HepG2 (cell line): ENCODE data around the gene ENDOG. TPM values are rescaled to one million over a fixed set of nuclear protein-coding genes. Genes with fewer than 3 reads are reported as not detected.
A peak's percentile ranks its signal among the peaks of the same experiment; 100 is the strongest.

Experiments used
- ARNT2 ChIP-seq: sonication (generic); formaldehyde crosslinking; IDR thresholded peaks from 2 replicates; pipeline ENCODE4 v1.8.0; 2022; ENCODE audit warnings: mild to moderate bottlenecking, low read depth, missing genetic modification reagents, moderate library complexity
- ELK4 ChIP-seq: sonication (generic); formaldehyde crosslinking; IDR thresholded peaks from 2 replicates; pipeline ENCODE4 v1.9.0; 2021; ENCODE audit warnings: missing genetic modification reagents, borderline replicate concordance
- HMGXB3 ChIP-seq: sonication (generic); formaldehyde crosslinking; IDR thresholded peaks from 2 replicates; pipeline ENCODE4 v1.4.0; 2020; ENCODE audit warnings: missing genetic modification reagents, borderline replicate concordance
- HOXA5 ChIP-seq: sonication (generic); formaldehyde crosslinking; IDR thresholded peaks from 2 replicates; pipeline ENCODE4 v1.4.0; 2020; ENCODE audit warnings: missing genetic modification reagents
- MATR3 ChIP-seq: sonication (generic); formaldehyde crosslinking; IDR thresholded peaks from 2 replicates; pipeline ENCODE4 v1.4.0; 2020; ENCODE audit warnings: missing genetic modification reagents
- MXD3 ChIP-seq: IDR thresholded peaks from 2 replicates; pipeline ENCODE4 v1.6.1; 2016; ENCODE audit warnings: mild to moderate bottlenecking, missing biosample characterization, missing genetic modification reagents
- MYPOP ChIP-seq: sonication (generic); formaldehyde crosslinking; IDR thresholded peaks from 2 replicates; pipeline ENCODE4 v1.8.1; 2023; ENCODE audit warnings: mild to moderate bottlenecking, moderate library complexity, missing genetic modification reagents
- NPAS2 ChIP-seq: sonication (generic); formaldehyde crosslinking; IDR thresholded peaks from 2 replicates; pipeline ENCODE4 v1.8.0; 2022; ENCODE audit warnings: mild to moderate bottlenecking, missing genetic modification reagents, borderline replicate concordance
- TEF ChIP-seq: sonication (generic); formaldehyde crosslinking; IDR thresholded peaks from 2 replicates; pipeline ENCODE4 v1.5.0; 2020; ENCODE audit warnings: missing genetic modification reagents
- YEATS2 ChIP-seq: sonication (generic); formaldehyde crosslinking; IDR thresholded peaks from 2 replicates; pipeline ENCODE4 v1.4.0; 2020; ENCODE audit warnings: missing genetic modification reagents, borderline replicate concordance
- ZBTB33 ChIP-seq: sonication (generic); formaldehyde crosslinking; IDR thresholded peaks from 2 replicates; pipeline ENCODE4 v1.4.0; 2020; ENCODE audit warnings: missing genetic modification reagents
- ZFP36 ChIP-seq: fragments of 150-350 bp; IDR thresholded peaks from 2 replicates; pipeline ENCODE4 v1.6.1; 2018; ENCODE audit warnings: borderline replicate concordance, low read length, low read depth; ENCODE audit not compliant: partially characterized antibody
- ZNF17 ChIP-seq: sonication (generic); formaldehyde crosslinking; IDR thresholded peaks from 2 replicates; pipeline ENCODE4 v1.5.0; 2020; ENCODE audit warnings: mild to moderate bottlenecking, missing genetic modification reagents
- ZNF20 ChIP-seq: sonication (generic); formaldehyde crosslinking; IDR thresholded peaks from 2 replicates; pipeline ENCODE4 v1.4.0; 2020; ENCODE audit warnings: mild to moderate bottlenecking, moderate library complexity, missing genetic modification reagents
- ZNF296 ChIP-seq: sonication (generic); formaldehyde crosslinking; conservative IDR thresholded peaks from 2 replicates; pipeline ENCODE4 v1.5.0; 2020; ENCODE audit warnings: mild to moderate bottlenecking, missing genetic modification reagents
- ZNF629 ChIP-seq: sonication (generic); formaldehyde crosslinking; conservative IDR thresholded peaks from 2 replicates; pipeline ENCODE4 v1.5.0; 2020; ENCODE audit warnings: missing genetic modification reagents
- ZNF775 ChIP-seq: sonication (generic); formaldehyde crosslinking; IDR thresholded peaks from 2 replicates; pipeline ENCODE4 v1.4.0; 2020; ENCODE audit warnings: missing genetic modification reagents, mild to moderate bottlenecking, moderate library complexity, borderline replicate concordance
- ZNF792 ChIP-seq: IDR thresholded peaks from 2 replicates; pipeline ENCODE4 v1.6.1; 2016
- polyA plus RNA-seq, 8 experiments: library from polyadenylated mRNA; depleted of rRNA in 3 of 8; stranded (reverse) in 7 of 8; unstranded in 1 of 8; fragments of >200 nt; fragmentation: Illumina TruSeq in 4 of 8; extraction: Trizol in 4 of 8; gene quantifications; 2 replicates each; pipeline versions ENCODE4 v1.2.1 to v1.2.3, GENCODE V29; 2011 to 2016; ENCODE audit warnings: low read depth in 4 of 8, missing spikeins in 1 of 8, mixed read lengths in 1 of 8; ENCODE audit not compliant: insufficient read depth in 1 of 8
- total RNA-seq, 5 experiments: library from RNA; depleted of rRNA; stranded (reverse); fragments of >200 nt; fragmentation: Illumina TruSeq; extraction: Trizol; gene quantifications; 2 replicates each; pipeline ENCODE4 v1.2.3, GENCODE V29; 2016; ENCODE audit warnings: low read depth in 1 of 5

Gene ENDOG
- total and polyA plus RNA-seq, 2 of the 13 experiments (the other 11 are each of a cell fraction or from before 2014, with no cell fraction given) = 26.3 to 28.8 TPM

GRCh38 chr9:128863647-128864046, 45.3 kb downstream of the ENDOG start (continued):
- TF ChIP-seq ZNF20 (CRISPR knock-in tag) = no peak
- TF ChIP-seq MYPOP (CRISPR knock-in tag) = no peak
- TF ChIP-seq ZFP36 = no peak
- TF ChIP-seq ZNF792 (CRISPR knock-in tag) = 0 out of 2 replicates have a peak, but pooled peaks have one; percentile 29
- no peak for TF ChIP-seq HMGXB3 (CRISPR knock-in tag)
- TF ChIP-seq ZNF629 (CRISPR knock-in tag) = no peak
- peak; percentile 82 for TF ChIP-seq ZBTB33 (CRISPR knock-in tag)
- TF ChIP-seq NPAS2 = no peak
- no peak for TF ChIP-seq ELK4 (CRISPR knock-in tag)
- TF ChIP-seq MATR3 (CRISPR knock-in tag) = no peak
- TF ChIP-seq MXD3 (CRISPR knock-in tag) = no peak; the same call in 1 of the 2 replicates
- no peak for TF ChIP-seq ZNF17
- TF ChIP-seq HOXA5 (CRISPR knock-in tag) = peak; percentile 50; the same call in 1 of the 2 replicates
- TF ChIP-seq YEATS2 (CRISPR knock-in tag) = peak; percentile 49; the same call in 1 of the 2 replicates
- TF ChIP-seq ZNF775 = no peak
- TF ChIP-seq ARNT2 (CRISPR knock-in tag) = 0 out of 2 replicates have a peak, but pooled peaks have one; percentile 48
- TF ChIP-seq ZNF296 (CRISPR knock-in tag) = no peak
- TF ChIP-seq TEF (CRISPR knock-in tag) = no peak
